ENCODE measurements around the gene JAML.
"Not testable (repeated sequence)": the region's sequence is repeated elsewhere in the genome, so short reads cannot be mapped to it uniquely, and the experiment has no call there.

The JAML gene

DNA sequence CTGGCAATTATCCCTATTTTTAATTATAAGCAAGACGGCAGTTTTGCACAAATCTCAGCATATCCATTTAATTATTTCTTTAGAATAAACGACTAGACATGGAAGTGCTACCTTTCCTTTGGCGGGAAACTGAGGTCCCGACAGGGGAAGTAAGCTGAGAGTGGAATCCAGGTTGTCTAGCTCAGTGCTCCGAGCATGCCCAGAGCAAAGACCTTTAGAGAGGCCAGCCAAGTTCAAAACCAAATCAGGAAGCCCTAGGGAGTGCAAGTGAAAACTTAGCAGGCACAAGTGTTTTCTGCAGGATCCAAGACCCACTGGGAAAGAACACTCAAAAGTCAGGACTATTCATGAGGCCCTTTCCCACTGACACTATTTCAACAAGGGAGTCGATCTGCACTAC is 25.7 kb downstream of the JAML start:
- in situ Hi-C loops (cut with MboI; ENCODE audit: low sequenced_read_pairs): loop anchor here (5.0 to 10.0 kb wide), 2 partner anchors 78 to 156 kb away; partner anchors contain the start of gene UBE4A

GRCh38 chr11:118198370-118198769 is 26.4 kb downstream of the JAML start:
- in situ Hi-C loops (cut with MboI; ENCODE audit: low sequenced_read_pairs): loop anchor here (5.0 to 10.0 kb wide), 2 partner anchors 79 to 156 kb away; partner anchors contain the start of gene UBE4A

- in situ Hi-C loops (cut with MboI; ENCODE audit: low sequenced_read_pairs): loop anchor here (5.0 to 10.0 kb wide), 2 partner anchors 82 to 160 kb away; partner anchors contain the start of gene UBE4A
Observed at GRCh38 chr11:118194835-118195627, 29.8 kb downstream of the JAML start.

- in situ Hi-C loops (cut with MboI; ENCODE audit: low sequenced_read_pairs): loop anchor here (10.0 kb wide), 1 partner anchor 161 kb away; the partner anchor contains the start of gene UBE4A
Observed at GRCh38 chr11:118193910-118194566, 30.8 kb downstream of the JAML start.

GRCh38 chr11:118192817-118193216 is 32.0 kb downstream of the JAML start:
- in situ Hi-C loops (cut with MboI; ENCODE audit: low sequenced_read_pairs): loop anchor here (10.0 kb wide), 1 partner anchor 162 kb away; the partner anchor contains the start of gene UBE4A

- in situ Hi-C loops (cut with MboI; ENCODE audit: low sequenced_read_pairs): loop anchor here (10.0 kb wide), 1 partner anchor 164 kb away; the partner anchor contains the start of gene UBE4A
Observed at GRCh38 chr11:118190942-118191506, 33.8 kb downstream of the JAML start.

GRCh38 chr11:118186346-118187107 is 38.3 kb downstream of the JAML start:
- in situ Hi-C loops (cut with MboI; ENCODE audit: low sequenced_read_pairs): no loop called here

DNA sequence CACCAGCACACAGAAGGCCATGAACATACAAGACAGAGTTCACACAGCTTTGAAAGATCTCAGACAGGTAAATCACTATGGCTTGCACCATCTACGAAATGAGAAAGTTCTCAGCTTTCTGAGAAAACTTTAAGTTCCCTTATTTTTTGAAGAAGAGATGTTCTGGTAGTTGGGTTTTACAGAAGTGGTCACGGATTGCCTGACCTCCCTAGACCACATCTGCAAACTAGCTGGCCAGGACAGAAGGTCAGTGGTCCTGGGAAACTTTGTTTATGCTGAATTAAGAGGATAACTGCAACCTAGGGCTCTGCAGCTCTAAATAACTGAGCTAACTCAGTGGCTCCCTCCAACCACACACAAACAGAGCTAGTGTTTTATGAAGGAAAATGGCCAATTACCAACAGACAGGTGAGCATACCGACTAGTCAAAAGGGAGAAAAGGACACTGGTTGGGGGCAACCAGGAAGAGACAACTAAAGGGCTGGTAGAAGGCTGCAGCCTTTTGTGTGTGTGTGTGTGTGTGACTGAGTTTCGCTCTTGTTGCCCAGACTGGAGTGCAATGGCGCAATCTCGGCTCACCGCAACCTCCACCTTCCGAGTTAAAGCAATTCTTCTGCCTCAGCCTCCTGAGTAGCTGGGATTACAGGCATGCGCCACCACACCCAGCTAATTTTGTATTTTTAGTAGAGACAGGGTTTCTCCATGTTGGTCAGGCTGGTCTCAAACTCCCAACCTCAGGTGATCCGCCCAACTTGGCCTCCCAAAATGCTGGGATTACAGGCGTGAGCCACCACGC is 39.8 kb downstream of the JAML start:
- in situ Hi-C loops (cut with MboI; ENCODE audit: low sequenced_read_pairs): no loop called here

GRCh38 chr11:118183691-118184090 is 41.1 kb downstream of the JAML start:
- in situ Hi-C loops (cut with MboI; ENCODE audit: low sequenced_read_pairs): not testable (repeated sequence)

DNA sequence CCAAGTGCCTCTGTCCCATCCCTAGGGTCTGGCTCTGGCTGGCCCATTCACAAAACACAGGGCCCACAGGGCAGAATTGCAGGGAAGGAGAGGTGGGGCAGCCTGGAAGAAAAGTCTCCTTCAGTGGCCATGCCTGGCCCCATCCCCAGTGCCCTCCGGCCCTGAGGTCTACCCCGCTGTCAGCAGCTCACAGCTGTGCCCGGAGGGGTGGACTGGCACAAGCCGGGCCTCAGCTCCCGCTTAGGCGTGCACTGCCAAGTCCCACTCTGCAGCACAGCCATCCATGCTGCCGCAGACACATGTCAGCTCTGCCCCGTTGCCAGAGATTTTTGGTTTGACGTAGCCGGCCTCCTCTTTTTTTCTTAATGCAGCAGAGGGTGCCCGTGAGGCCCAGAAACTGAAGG is 44.5 kb downstream of the JAML start:
- in situ Hi-C loops (cut with MboI; ENCODE audit: low sequenced_read_pairs): no loop called here

- in situ Hi-C loops (cut with MboI; ENCODE audit: low sequenced_read_pairs): no loop called here
Observed at GRCh38 chr11:118176778-118177134, 48.1 kb downstream of the JAML start.

GRCh38 chr11:118175993-118176777 is 48.6 kb downstream of the JAML start, which contains the start of gene SCN2B:
SCN2B (minus strand) TSS chr11:118176639; CDS start chr11:118176431, 208 bp downstream.
- in situ Hi-C loops (cut with MboI; ENCODE audit: low sequenced_read_pairs): no loop called here

DNA sequence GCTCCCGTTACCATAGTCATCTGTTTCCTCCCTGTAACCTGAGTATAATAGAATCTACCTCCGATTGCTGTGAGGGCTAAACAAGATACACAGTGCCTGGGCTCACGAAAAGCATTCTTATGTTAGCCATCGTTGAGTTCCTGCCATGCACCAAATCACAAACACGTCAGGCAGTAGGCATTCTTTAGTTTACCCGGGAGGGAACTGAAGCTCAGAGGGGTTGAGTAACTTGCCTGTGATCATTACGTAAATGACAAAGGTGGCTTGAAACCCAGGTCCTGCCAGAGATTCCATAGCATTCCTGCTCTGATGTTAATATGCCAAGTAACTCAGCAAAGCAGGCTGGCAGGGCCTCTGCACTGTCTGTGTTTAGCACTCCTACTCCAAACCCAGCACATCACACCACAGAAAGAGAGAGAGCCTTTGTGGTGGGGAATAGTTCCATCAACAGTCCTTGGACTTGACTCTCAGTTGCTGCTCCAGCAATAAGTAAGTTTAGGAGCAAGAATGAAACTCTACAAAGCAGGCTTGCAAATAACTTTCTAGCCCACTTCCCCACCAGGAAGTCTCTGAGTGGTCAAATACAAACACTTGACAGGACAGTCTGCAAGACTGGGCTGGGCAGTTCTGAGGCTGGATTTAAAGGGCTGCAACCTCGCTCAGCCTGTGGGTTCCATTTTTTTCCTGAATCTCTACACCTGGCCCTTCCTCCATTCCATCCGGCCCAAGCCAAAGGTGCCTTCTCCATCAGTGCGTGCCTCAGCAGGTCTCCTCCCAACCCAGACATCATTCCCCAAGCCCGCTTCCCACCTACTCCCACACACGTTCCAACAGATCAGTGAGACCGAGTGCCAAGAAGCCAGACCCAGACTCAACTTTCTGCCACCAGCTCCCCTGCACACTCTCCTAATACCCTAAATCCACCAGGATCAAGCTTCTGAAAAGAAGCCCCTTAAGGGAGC is 49.5 kb downstream of the JAML start:
- in situ Hi-C loops (cut with MboI; ENCODE audit: low sequenced_read_pairs): no loop called here

GRCh38 chr11:118174006-118174567 is 50.7 kb downstream of the JAML start:
- in situ Hi-C loops (cut with MboI; ENCODE audit: low sequenced_read_pairs): no loop called here

DNA sequence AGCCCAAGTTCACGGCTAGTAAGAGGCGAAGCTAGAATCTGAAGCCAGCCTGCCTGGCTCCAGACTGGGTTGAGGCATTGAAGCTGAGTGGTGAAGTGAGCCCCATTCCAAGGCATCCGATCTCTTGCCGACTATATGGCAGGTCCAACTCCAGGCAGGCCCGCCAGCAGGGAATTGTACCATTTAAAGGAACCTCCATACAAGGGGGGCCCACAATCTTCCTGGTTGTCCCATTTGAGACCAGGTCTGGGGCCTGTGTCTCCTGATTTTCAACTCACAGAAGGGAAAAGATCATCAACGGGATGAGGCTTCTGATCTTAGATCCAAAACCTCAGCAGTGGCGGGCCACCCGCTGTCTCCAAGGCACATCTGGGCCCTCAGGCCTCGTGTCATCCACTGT is 52.5 kb downstream of the JAML start:
- in situ Hi-C loops (cut with MboI; ENCODE audit: low sequenced_read_pairs): no loop called here

DNA sequence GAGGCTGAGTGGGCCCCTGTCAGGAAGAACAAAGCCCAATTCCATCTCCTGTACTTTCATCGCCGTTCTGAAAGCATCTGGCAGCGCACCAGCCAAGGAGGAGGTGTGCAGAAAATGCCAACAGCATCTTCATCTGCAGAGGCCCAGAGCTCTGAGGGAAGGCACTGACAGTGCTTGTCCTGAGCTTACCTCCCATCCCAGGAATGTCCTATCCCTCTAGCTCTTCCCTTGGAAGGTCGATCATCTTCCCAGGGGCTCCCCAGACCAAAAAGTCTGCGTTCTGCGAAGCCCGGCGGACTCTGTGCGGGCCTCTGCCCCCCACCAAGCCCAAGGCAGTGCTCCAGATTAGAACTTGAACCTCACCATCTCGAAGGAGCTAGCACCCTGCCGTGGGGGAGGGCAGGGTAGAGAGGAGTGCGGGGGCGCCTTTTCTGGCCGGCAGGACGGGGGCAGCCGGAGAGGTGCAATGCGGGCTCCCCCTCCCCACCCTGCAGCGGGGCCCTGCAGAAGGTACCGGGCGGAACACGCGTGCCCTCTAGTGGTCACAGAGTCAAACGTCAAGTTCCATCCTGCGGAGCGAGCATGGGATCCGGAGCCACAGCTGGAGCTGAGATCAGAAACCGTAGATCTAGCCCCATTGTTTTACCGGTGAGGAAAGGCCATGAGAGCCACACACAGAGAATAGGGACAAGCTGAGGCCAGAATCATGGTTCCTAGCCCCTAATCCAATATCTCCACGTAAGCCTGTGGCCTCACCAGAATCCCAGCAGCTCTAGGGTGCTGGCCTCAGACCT is 53.3 kb downstream of the JAML start:
- in situ Hi-C loops (cut with MboI; ENCODE audit: low sequenced_read_pairs): no loop called here

GRCh38 chr11:118170882-118171268 is 53.9 kb downstream of the JAML start:
- in situ Hi-C loops (cut with MboI; ENCODE audit: low sequenced_read_pairs): no loop called here
